K562 (cell line): ENCODE results near the gene AHSG. TPM values are rescaled to one million over a fixed set of nuclear protein-coding genes. Genes with fewer than 3 reads are reported as not detected.

Experiments used
- ATAC-seq: fragments of 200-7000 bp; cut with Tn5 transposase; 3 replicates; pipeline ENCODE4 v1.9.1; 2020; ENCODE audit warnings: moderate library complexity
- BruUV-seq: library from RNA; stranded (reverse); fragments of 400-500 nt; replicated peaks from 2 replicates; lab custom pipeline; 2021; lab: Mats Ljungman, UMichigan
- CTCF ChIA-PET: fragments of 300-600 bp; formaldehyde crosslinking; extraction: SDS; loops from one replicate; lab custom pipeline; 2021; ENCODE audit warnings: low intra/inter-chr PET ratio; lab: Yijun Ruan, JAX
- POLR2A ChIA-PET: fragments of 300-600, 350-650 bp; sonication (Branson Sonifier 250); formaldehyde crosslinking; extraction: SDS; loops from one replicate; lab custom pipeline; 2021; ENCODE audit warnings: antibody characterized with exemption, inconsistent platforms; lab: Yijun Ruan, JAX
- DNase-seq, 4 experiments: peaks; one replicate each; pipeline versions ENCODE4 v3.0.0 to v3.0.0-alpha.2; 2011 to 2018; ENCODE audit warnings: low spot score in 3 of 4, mixed read lengths in 3 of 4; ENCODE audit errors: extremely low read depth in 1 of 4
- FAIRE-seq: peaks from 2 replicates; lab custom pipeline; 2011; peaks lifted over from hg19 to GRCh38; lab: Jason Lieb, UNC
- H2AFZ ChIP-seq: 2 replicates; pipeline ENCODE4 v1.6.0; 2011; ENCODE audit warnings: low read depth, low read length, control low read depth, inconsistent platforms
- H3K27ac ChIP-seq: fragments of 200-600 bp; 3 replicates; pipeline ENCODE4 v1.8.0; 2011; ENCODE audit warnings: low read depth, mild to moderate bottlenecking, control low read depth, inconsistent platforms, low read length, moderate library complexity, mixed read lengths; ENCODE audit errors: extremely low read depth
- H3K27me3 ChIP-seq, 2 experiments: fragments of 300-600 bp in 1 of 2; 2 replicates in 1 of 2; 3 replicates in 1 of 2; pipeline versions ENCODE4 v1.6.0 to v1.8.0; 2011; ENCODE audit warnings: inconsistent platforms in 2 of 2, low read length in 2 of 2, mild to moderate bottlenecking in 1 of 2, mixed read lengths in 1 of 2, moderate library complexity in 1 of 2; ENCODE audit not compliant: control insufficient read depth in 2 of 2, insufficient read depth in 2 of 2
- H3K36me3 ChIP-seq: fragments of 300-600 bp; 3 replicates; pipeline ENCODE4 v1.8.0; 2011; ENCODE audit warnings: mild to moderate bottlenecking, low read length, inconsistent platforms; ENCODE audit not compliant: control insufficient read depth, insufficient read depth
- H3K4me1 ChIP-seq, 2 experiments: fragments of 200-600 bp in 1 of 2; replicated peaks in 1 of 2; 2 replicates in 1 of 2; 3 replicates in 1 of 2; pipeline versions ENCODE4 v1.5.1 to v1.8.0; 2011; ENCODE audit warnings: inconsistent platforms in 2 of 2, low read length in 2 of 2, mild to moderate bottlenecking in 1 of 2, mixed read lengths in 1 of 2, moderate library complexity in 1 of 2; ENCODE audit not compliant: control insufficient read depth in 2 of 2, insufficient read depth in 2 of 2
- H3K4me2 ChIP-seq: 2 replicates; pipeline ENCODE4 v1.6.1; 2011; ENCODE audit warnings: low read length, control low read depth, inconsistent platforms, mixed read lengths; ENCODE audit not compliant: insufficient read depth
- H3K4me3 ChIP-seq: fragments of 200-600 bp; sonication (generic), shearing (Covaris generic); 2 replicates; pipeline ENCODE4 v1.5.1; 2016; ENCODE audit warnings: control low read depth, inconsistent platforms
- H3K79me2 ChIP-seq: fragments of 200-600 bp; 3 replicates; pipeline ENCODE4 v1.8.0; 2011; ENCODE audit warnings: low read length, inconsistent platforms; ENCODE audit not compliant: control insufficient read depth, insufficient read depth
- H3K9ac ChIP-seq, 2 experiments: 2 replicates each; pipeline versions ENCODE4 v1.6.0 to v1.6.1; 2011; ENCODE audit warnings: low read depth in 2 of 2, low read length in 2 of 2, control low read depth in 1 of 2, inconsistent platforms in 1 of 2, mild to moderate bottlenecking in 1 of 2, mixed read lengths in 1 of 2; ENCODE audit not compliant: insufficient read depth in 1 of 2
- H3K9me1 ChIP-seq: one replicate; pipeline ENCODE4 v1.6.0; 2011; ENCODE audit warnings: inconsistent platforms, mild to moderate bottlenecking, low read length, moderate library complexity; ENCODE audit not compliant: control insufficient read depth, insufficient read depth
- H3K9me3 ChIP-seq: replicated peaks from 2 replicates; pipeline ENCODE4 v1.5.1; 2011; ENCODE audit warnings: low read depth, low read length, inconsistent platforms; ENCODE audit not compliant: control insufficient read depth, insufficient read depth
- H4K20me1 ChIP-seq: replicated peaks from 2 replicates; pipeline ENCODE4 v1.6.1; 2011; ENCODE audit warnings: low read length, inconsistent platforms, mixed read lengths; ENCODE audit not compliant: control insufficient read depth, insufficient read depth
- CCAR2 ChIP-seq: fragments of 200-400 bp; formaldehyde crosslinking; IDR thresholded peaks from 2 replicates; pipeline ENCODE4 v1.6.1; 2017; ENCODE audit warnings: mild to moderate bottlenecking, low read depth, low read length
- CCNT2 ChIP-seq: IDR thresholded peaks from 2 replicates; pipeline ENCODE4 v1.6.1; 2011; ENCODE audit warnings: borderline replicate concordance, low read depth, mild to moderate bottlenecking, moderate library complexity, mixed read lengths, low read length; ENCODE audit not compliant: insufficient read length; ENCODE audit errors: extremely low read depth
- DACH1 ChIP-seq: fragments of 450-650 bp; IDR thresholded peaks from 2 replicates; pipeline ENCODE4 v1.6.1; 2018; ENCODE audit not compliant: partially characterized antibody
- HDAC3 ChIP-seq: fragments of 450-650 bp; IDR thresholded peaks from 2 replicates; pipeline ENCODE4 v1.6.1; 2018; ENCODE audit warnings: borderline replicate concordance, mild to moderate bottlenecking, moderate library complexity; ENCODE audit not compliant: partially characterized antibody
- HEY1 ChIP-seq: fragments of 250-450 bp; sonication (Bioruptor Pico); IDR thresholded peaks from 2 replicates; pipeline ENCODE4 v1.5.0; 2020; ENCODE audit warnings: mild to moderate bottlenecking, moderate library complexity, borderline replicate concordance
- KLF6 ChIP-seq: fragments of 250-450 bp; sonication (Bioruptor Pico); IDR thresholded peaks from 2 replicates; pipeline ENCODE4 v1.4.0; 2020; ENCODE audit warnings: mild to moderate bottlenecking, moderate library complexity, borderline replicate concordance
- MAFF ChIP-seq: IDR thresholded peaks from 2 replicates; pipeline ENCODE4 v1.6.1; 2012; ENCODE audit warnings: low read length, improper control_type of control experiment
- MEIS2 ChIP-seq: fragments of 450-650 bp; IDR thresholded peaks from 2 replicates; pipeline ENCODE4 v1.6.1; 2014; ENCODE audit warnings: mild to moderate bottlenecking; ENCODE audit not compliant: partially characterized antibody
- RFX7 ChIP-seq: fragments of 250-450 bp; sonication (Bioruptor Pico); IDR thresholded peaks from 2 replicates; pipeline ENCODE4 v1.5.1; 2021; ENCODE audit warnings: mild to moderate bottlenecking
- TRIM24 ChIP-seq, 2 experiments: fragments of 450-650 bp; IDR thresholded peaks; 2 replicates each; pipeline ENCODE4 v1.6.1; 2016
- ZNF785 ChIP-seq: fragments of 250-450 bp; sonication (Bioruptor Pico); IDR thresholded peaks from 2 replicates; pipeline ENCODE4 v1.4.0; 2020; ENCODE audit warnings: mild to moderate bottlenecking
- WGBS: fragments of 100-300 bp; shearing (Covaris generic); methylation state at CpG from one replicate; pipeline ENCODE4 v1.1.6; 2016; ENCODE audit warnings: low coverage, mixed read lengths; ENCODE audit not compliant: insufficient coverage; ENCODE audit errors: missing lambda C conversion rate; 5-methylcytosine and 5-hydroxymethylcytosine counted together
- in situ Hi-C: fragments of 300-500 bp; cut with MboI; formaldehyde crosslinking; loops from 4 replicates; pipeline ENCODE4 v1.15.0; 2018; ENCODE audit warnings: inconsistent platforms, mixed read lengths
- intact Hi-C: fragments of 100-400 bp; cut with micrococcal nuclease; formaldehyde crosslinking; loops from 2 replicates; pipeline ENCODE4 v1.14.2; 2022
- polyA plus RNA-seq, 8 experiments: library from polyadenylated mRNA; depleted of rRNA in 4 of 8; stranded (reverse) in 5 of 8; unstranded in 3 of 8; fragments of >200 nt; fragmentation: Nextera tagmentation in 2 of 8; fragmentation: Illumina TruSeq in 1 of 8; extraction: Ambion mirVana in 2 of 8; extraction: Trizol in 1 of 8; gene quantifications; 2 replicates each; pipeline versions ENCODE4 v1.2.1 to v1.2.3, GENCODE V29; 2011 to 2014; ENCODE audit warnings: inconsistent platforms in 1 of 8, missing spikeins in 1 of 8
- total RNA-seq, 7 experiments: library from RNA; depleted of rRNA in 6 of 7; stranded (reverse); fragments of >200 nt in 6 of 7; fragmentation: Illumina TruSeq in 2 of 7; extraction: Trizol in 2 of 7; gene quantifications; 2 replicates each; pipeline versions ENCODE4 v1.2.1 to v1.2.3, GENCODE V29; 2011 to 2021; ENCODE audit warnings: low replicate concordance in 1 of 7
- TF ChIP-seq, protein P1 (sequence below), 2 experiments: fragments of 250-450 bp in 1 of 2; fragments of 450-650 bp in 1 of 2; sonication (Bioruptor Pico) in 1 of 2; IDR thresholded peaks; 2 replicates each; pipeline versions ENCODE4 v1.6.1 to v1.8.0; 2016 to 2021; ENCODE audit warnings: mild to moderate bottlenecking in 2 of 2, moderate library complexity in 2 of 2, missing compliant biosample characterization in 1 of 2, missing genetic modification characterization in 1 of 2
- TF ChIP-seq, protein P2 (sequence below): fragments of 450-650 bp; IDR thresholded peaks from 2 replicates; pipeline ENCODE4 v1.7.0; 2016; ENCODE audit warnings: borderline replicate concordance
- TF ChIP-seq, protein P3 (sequence below): sonication (generic); formaldehyde crosslinking; IDR thresholded peaks from 2 replicates; pipeline ENCODE4 v1.8.0; 2023; ENCODE audit warnings: missing genetic modification reagents, mild to moderate bottlenecking, borderline replicate concordance

Gene AHSG
- total and polyA plus RNA-seq, 9 of the 15 experiments (the other 6 are each of a cell fraction or from before 2014, with no cell fraction given) = 0.69 TPM; not detected in 8

DNA sequence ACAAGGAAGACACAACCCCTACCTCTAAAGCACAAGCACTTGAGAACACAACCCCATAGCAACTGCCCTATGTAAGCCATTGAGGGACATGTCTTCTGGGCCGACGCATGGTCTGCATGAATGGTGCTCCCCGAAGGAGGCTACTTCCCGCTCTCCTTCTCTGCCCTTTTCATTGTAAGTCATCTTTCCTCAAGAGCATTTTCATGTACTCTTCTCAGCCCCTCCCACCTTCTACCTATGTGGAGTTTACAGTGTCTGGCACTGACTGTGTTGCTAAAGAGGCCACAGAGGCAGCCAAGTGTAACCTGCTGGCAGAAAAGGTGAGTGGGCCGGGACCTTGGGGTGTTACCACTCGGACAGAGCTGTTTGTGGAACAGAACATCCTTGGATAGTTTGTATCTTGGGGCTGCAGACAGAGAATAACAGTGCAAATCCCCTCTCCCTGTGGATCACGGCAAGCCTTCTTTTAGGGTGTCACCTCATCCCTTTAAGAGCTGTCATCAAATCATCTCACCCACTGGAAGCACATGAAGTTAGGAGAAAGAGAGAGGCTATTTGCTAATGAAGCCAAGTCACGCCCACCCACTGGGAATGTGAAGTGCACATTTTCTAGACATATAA is 5.6 kb downstream of the AHSG start:
- Histone ChIP-seq H2AFZ (no peak overlapping the region), H4K20me1 (no peaks in the 10 kb centered on the region), H3K9me1 (no peaks in the 10 kb centered on the region), H3K27ac (no peak overlapping the region), H3K4me3 (no peak overlapping the region), H3K9ac (no peak overlapping the region), H3K36me3 (no peaks in the 10 kb centered on the region), H3K4me1 (peaks cover 3 to 10% of the 10 kb centered on the region in 2 experiments; a peak in 3 of 5 replicates), H3K9me3 (0 out of 2 replicates have a peak, but pooled peaks cover 1% of the 10 kb centered on the region), H3K79me2 (no peaks in the 10 kb centered on the region), H3K27me3 (peaks cover 12 to 52% of the 10 kb centered on the region in 2 experiments; a peak in 4 of 5 replicates), H3K4me2 (no peak overlapping the region)
- ChIA-PET POLR2A (interaction anchor here (0.6 kb wide), 1 partner anchor 207 kb away, joined by 3 read pairs; no protein-coding TSS in a partner anchor), CTCF (interaction anchor here (1.0 kb wide), 1 partner anchor 635 kb away, joined by 3 read pairs; no protein-coding TSS in a partner anchor)
- in situ Hi-C loops = loop anchor here (5.0 to 10.0 kb wide), 2 partner anchors 136 to 199 kb away; no protein-coding TSS in a partner anchor
- intact Hi-C loops = loop anchor here (5.0 to 10.0 kb wide), 4 partner anchors 36 to 546 kb away; partner anchors contain the start of gene CRYGS
- ATAC-seq (no peak), FAIRE-seq (no peak), DNase-seq (no peak)
- WGBS = 24% methylated on average over 8 of the region's 8 CpGs
- BruUV-seq = no TSS peak
- TF ChIP-seq DACH1 (no peak), MEIS2 (no peak), HEY1 (CRISPR knock-in tag) (no peak), RFX7 (CRISPR knock-in tag) (no peak), CCAR2 (no peak), MAFF (no peak), KLF6 (CRISPR knock-in tag) (no peak), ZNF785 (CRISPR knock-in tag) (no peak), TRIM24 (IDR thresholded peaks at IDR 0.05) (no peak), CCNT2 (no peak), HDAC3 (no peak)
- TF ChIP-seq, protein P1, sequence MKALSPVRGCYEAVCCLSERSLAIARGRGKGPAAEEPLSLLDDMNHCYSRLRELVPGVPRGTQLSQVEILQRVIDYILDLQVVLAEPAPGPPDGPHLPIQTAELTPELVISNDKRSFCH (CRISPR knock-in tag; IDR thresholded peaks at IDR 0.05) = no peak
- TF ChIP-seq, protein P1 (tag; IDR thresholded peaks at IDR 0.05) = no peak
- TF ChIP-seq, protein P2, sequence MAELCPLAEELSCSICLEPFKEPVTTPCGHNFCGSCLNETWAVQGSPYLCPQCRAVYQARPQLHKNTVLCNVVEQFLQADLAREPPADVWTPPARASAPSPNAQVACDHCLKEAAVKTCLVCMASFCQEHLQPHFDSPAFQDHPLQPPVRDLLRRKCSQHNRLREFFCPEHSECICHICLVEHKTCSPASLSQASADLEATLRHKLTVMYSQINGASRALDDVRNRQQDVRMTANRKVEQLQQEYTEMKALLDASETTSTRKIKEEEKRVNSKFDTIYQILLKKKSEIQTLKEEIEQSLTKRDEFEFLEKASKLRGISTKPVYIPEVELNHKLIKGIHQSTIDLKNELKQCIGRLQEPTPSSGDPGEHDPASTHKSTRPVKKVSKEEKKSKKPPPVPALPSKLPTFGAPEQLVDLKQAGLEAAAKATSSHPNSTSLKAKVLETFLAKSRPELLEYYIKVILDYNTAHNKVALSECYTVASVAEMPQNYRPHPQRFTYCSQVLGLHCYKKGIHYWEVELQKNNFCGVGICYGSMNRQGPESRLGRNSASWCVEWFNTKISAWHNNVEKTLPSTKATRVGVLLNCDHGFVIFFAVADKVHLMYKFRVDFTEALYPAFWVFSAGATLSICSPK = no peak
- TF ChIP-seq, protein P3, sequence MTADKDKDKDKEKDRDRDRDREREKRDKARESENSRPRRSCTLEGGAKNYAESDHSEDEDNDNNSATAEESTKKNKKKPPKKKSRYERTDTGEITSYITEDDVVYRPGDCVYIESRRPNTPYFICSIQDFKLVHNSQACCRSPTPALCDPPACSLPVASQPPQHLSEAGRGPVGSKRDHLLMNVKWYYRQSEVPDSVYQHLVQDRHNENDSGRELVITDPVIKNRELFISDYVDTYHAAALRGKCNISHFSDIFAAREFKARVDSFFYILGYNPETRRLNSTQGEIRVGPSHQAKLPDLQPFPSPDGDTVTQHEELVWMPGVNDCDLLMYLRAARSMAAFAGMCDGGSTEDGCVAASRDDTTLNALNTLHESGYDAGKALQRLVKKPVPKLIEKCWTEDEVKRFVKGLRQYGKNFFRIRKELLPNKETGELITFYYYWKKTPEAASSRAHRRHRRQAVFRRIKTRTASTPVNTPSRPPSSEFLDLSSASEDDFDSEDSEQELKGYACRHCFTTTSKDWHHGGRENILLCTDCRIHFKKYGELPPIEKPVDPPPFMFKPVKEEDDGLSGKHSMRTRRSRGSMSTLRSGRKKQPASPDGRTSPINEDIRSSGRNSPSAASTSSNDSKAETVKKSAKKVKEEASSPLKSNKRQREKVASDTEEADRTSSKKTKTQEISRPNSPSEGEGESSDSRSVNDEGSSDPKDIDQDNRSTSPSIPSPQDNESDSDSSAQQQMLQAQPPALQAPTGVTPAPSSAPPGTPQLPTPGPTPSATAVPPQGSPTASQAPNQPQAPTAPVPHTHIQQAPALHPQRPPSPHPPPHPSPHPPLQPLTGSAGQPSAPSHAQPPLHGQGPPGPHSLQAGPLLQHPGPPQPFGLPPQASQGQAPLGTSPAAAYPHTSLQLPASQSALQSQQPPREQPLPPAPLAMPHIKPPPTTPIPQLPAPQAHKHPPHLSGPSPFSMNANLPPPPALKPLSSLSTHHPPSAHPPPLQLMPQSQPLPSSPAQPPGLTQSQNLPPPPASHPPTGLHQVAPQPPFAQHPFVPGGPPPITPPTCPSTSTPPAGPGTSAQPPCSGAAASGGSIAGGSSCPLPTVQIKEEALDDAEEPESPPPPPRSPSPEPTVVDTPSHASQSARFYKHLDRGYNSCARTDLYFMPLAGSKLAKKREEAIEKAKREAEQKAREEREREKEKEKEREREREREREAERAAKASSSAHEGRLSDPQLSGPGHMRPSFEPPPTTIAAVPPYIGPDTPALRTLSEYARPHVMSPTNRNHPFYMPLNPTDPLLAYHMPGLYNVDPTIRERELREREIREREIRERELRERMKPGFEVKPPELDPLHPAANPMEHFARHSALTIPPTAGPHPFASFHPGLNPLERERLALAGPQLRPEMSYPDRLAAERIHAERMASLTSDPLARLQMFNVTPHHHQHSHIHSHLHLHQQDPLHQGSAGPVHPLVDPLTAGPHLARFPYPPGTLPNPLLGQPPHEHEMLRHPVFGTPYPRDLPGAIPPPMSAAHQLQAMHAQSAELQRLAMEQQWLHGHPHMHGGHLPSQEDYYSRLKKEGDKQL = no peak
